GM18861 (cell line): ENCODE data around the gene LAMC1.
"Not testable (repeated sequence)": the region's sequence is repeated elsewhere in the genome, so short reads cannot be mapped to it uniquely, and the experiment has no call there.

ENCODE experiments used
- ATAC-seq: cut with Tn5 transposase; IDR thresholded peaks from one replicate; pipeline ENCODE4 v1.9.1; 2021; ENCODE audit not compliant: unreplicated experiment

The LAMC1 gene

DNA sequence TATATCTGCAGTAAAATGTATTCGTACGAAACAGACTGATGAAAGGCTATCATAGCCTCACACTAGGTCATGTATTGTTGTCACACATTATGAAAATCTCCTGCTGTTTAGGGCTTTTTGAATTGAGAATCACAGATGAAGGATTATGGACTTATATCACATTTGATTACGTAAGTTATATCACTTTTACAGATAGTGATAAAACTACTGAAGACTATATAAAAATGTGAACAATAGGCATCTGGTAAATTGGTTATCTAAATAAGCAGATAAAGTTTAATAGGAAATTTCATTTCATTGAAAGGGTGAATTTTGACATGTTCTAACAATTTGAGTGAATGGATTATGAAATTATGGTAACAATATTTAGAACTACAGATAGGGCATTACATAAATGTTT, 20.0 kb downstream of the LAMC1 start:
- no peak for ATAC-seq

DNA sequence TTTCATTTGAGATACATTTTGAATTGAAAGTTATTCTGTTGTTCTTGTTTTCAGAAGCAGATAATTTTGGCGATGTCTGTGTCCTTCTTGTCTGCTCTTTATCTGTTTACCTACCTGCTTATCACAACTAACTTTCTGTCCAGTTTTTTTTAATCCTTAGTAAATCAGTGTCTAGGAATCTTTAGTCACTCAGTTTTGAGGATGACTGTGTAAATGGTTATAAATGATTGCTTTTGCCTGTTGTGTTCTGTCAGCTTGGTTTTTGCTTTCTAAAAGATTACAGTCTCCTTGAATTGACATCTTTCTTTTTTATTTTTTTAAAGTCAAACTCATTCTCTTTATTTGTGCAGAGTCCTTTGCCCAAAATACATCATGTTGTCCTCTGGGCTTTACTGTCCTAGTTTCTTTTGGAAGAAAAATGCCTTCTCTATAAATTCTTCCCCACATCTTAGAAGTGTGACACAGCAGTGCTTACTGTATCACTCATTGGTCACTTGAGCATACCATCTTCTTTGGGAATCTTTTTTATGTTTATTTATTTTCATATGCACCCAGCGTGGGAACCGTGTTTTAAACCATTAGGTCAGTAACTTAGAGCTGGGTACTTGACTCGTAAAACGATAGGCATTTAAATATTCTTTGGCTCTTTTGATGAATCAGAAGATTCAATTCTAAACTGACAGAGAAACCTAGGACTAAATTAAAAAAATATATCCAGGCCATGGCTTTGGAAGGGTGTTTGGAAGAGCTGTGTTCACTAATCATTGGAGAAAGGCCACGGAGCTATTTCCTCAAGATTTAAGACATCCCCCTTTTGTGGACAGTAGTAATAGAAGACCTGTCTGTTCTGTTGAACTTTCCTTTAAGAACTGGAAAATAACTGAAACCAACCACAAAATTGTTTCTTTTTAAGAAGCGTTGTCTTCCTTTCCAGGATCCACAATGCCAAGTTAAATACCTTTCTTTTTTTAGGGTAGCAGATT, 20.9 kb downstream of the LAMC1 start:
- ATAC-seq: no peak

DNA sequence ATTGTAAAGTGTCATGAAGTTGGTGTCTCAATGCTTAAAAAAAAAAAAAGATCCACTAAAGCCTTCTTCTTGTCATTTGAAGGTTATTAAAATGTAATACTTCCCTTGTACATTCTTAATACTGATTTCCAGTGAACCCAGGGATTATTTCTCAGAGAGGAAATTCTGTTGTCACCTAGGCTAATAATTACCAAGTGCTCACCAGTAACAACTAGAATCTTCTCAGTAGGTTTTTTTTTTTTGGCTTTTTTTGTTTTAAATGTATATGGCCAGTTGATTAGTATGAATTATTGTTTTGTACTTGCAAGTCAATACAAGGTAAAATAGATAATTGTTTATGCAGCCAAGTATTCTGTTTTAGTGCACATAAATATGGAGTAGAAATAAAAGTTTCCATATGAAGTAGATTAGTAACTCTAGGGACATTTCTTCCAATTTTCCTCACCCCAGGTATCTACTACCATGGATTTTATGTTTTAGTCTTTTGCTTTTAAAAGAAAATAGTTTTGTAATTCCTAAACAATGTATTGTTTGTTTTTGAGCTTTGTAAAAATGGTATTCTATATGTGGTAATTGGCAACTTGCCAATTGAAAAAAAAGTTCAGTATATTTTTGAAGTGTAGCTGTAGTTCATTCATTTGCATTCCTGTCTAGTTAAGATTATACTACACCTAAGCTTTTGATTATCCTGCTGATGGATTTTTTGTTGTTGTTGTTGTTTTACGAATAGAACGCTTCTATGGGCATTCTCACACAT, 21.9 kb downstream of the LAMC1 start:
- no peak for ATAC-seq

DNA sequence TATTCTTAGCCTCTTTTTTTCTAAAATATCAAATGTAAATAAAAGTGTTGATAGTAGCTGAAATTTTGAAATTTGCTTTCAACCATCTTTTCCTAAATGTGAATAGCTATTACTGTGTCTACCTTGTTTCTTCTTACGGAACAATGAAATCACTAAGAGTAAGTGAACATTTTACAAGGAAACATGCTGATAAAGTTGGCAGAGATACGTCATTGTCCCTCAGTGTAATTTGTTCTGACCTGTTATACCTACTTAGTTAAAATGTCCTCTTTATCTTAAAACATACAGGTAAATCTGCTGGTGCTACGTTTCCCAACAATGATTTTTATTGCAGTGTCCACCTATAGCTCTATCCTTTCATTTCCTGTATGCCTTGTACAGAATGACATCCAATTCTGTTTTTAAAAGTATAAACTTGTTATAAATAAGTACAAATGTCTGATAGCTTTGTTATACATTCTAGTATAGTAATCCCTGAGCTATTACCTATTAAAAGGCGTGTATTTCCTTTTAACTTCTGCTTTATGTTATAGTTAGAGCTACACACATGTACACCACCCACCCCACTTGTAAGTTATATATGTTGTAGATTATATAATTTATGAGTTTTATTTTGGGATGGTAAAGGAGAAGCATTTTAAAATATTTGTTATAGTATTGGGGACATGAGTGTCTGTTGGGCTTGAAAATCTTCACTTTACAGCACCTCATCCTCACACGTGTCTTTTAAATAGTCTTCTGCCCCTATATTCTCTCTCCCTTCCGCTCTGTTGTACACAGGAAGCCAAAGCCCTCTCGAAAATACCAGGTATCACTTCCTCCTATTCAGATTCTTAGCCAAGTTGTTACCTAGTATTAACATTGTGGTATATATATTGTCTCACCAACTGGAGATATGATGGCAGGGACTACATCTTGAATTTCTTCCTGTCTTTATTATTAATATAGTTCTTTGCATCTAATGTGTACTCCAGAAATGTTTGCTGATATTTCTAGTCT, 25.2 kb downstream of the LAMC1 start:
- peak; percentile 98 for ATAC-seq

DNA sequence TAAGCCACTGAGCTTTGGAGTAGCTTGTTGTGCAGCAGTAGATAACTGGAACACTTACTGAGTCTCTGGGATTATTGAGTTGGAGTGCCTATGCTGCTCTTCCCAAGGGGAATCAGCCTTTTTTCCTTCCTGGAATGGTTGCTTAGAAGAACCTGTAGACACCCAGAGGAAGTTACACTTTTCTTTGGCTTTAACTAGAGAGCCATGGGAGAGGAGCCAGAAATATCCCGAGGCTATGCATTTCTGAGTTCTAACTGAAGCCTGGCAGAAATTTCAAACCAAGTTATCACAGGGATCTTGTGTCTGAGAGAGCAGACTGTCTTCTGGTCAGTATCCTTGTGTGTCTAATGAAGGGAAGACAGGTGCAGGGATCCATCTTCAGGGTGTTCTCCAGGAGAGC, 28.3 kb downstream of the LAMC1 start:
- no peak for ATAC-seq

DNA sequence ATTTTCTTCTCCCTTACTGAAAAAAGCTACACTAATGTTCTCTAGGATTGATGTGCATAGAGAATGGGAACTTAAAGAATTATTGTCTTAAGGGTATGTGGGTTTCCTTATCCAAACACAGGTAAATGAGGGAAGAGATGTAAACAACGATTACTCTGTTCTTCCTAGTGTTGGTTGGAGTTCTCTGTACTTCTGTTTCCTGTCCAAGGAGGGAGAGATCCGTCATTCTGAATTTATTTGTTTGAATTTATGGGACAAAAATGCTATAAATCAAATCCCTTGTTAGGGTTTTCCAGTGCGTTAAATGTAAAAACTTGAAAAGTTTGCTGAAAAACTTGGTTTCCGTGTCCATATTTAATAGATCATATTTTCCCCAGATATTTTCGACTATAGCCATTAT, 29.6 kb downstream of the LAMC1 start:
- ATAC-seq: no peak

DNA sequence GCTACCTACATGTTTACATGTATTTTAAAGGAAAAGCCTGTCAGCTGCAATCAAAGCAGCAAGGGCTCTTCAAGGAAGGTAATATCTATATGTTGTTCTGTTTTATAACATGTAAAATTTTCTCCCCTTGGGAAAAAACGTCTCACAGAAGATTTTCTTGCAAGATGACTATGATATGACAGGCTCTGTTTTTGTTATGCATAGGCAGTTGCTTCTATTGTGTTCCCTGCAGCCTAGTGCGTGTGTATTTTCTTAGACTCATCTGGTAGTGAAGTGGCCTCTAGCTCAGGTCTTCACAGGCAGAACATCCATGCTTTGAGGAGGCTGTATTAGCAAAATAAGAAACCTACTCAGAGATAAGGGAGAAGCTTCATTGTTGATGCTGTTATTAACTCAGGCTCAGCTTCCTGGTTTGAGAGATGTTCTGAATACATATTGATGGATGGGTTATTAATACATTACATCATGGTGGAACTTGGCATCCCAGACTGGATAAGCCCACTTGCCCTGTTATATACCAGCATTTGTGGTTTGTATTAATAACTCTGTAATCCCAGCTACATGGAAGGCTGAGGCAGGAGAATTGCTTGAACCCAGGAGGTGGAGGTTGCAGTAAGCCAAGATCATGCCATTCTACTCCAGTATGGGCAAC, 35.8 kb downstream of the LAMC1 start:
- no peak for ATAC-seq

DNA sequence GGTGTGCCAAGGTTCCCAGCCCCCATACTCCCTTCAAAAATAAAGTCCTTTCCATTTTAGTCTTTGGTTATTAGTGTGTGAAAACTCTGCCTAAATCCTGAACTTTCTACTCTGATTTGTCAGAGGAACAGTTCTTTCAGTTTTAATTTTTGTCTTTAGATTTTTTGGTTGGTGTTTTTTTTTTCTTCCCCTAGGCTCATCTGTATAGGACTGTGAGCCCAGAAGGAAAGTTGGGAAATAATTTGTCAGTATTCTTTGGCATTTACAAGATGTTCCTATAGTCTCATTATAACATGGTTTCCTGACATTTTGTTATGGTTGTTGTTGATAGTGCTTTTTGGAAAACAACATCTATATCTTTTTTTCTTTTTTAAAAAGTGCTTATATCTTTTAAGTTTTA, 38.0 kb downstream of the LAMC1 start:
- ATAC-seq: no peak

DNA sequence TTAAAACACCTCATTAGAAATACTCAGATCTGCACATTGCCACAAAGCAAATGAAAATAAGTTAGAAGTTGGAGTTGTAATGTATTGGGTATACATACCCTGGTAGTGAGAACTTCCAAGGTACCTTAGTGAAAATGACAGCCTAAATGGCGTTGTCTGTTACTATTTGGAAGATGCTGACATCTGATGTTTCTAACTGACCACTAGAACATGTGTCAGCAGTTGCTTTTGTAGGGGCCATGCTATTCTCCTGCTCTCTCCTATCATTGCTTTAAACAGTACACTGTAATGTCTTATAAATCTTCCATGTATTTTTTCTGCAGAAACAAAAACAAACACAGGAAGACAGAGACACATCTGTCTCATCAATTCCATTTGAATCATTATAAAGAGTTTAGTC, 40.1 kb downstream of the LAMC1 start:
- no peak for ATAC-seq

DNA sequence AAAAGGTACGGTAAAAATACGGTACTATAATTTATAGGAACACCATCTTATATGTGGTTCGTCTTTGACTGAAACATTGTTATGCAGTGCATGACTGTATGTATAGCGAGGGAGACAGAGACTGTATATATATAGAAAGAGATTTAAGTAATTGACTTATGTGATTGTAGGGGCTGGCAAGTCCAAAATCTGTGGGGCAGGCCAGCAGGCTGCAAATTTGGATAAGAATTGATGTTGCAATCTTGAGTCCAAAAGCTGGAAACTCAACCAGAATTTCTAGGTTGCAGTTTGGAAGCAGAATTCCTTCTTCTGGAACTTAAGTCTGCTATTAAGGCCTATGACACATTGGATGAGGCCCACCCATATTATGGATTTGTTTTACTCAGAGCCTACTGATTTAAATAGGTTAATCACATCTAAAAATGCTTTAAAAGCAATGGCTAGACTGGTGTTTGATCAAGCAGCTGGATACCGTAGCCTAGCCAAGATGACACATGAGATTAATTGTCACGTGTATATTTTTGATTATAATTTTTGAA, 42.0 kb downstream of the LAMC1 start:
- no peak for ATAC-seq

DNA sequence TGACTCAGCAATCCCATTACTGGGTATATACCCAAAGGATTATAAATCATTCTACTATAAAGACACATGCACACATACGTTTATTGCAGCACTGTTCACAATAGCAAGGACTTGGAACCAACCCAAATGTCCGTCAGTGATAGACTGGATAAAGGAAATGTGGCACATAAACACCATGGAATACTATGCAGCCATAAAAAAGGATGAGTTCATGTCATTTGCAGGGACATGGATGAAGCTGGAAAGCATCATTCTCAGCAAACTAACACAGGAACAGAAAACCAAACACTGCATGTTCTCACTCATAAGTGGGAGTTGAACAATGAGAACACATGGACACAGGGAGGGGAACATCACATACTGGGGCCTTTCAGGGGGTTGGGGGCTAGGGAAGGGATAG, 43.2 kb downstream of the LAMC1 start:
- ATAC-seq: not testable (repeated sequence)

DNA sequence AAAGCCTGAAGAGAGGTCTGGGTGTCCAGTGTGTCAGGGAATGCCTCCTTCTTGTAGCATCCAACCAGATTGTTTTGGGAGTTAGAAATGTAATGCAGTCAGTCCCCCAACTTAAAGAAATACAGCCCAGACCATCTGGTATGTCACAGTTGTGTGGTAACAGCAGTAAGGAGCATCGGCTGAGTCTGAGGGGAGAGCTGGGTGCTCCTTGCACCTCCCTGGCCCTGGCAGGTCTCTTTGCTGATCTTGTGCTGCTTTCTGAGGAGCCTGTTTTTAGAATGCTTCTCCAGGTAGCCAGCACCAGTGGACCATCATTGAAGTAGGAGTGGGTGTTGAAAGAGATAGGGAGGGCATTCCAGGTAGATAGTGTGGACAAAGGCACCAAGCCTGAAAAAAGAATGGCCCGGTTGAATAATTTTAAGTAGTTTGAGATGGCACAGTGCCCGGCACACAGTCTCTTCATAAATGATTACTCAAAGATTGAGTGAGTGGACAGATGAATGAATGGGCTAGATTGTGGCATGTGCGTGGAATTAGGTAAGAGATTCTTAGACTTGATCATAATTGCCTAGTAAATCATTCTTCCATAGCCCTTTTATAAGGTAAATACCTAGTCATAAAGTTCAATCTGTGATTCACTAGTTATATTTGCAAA, 46.5 kb downstream of the LAMC1 start:
- ATAC-seq: no peak

DNA sequence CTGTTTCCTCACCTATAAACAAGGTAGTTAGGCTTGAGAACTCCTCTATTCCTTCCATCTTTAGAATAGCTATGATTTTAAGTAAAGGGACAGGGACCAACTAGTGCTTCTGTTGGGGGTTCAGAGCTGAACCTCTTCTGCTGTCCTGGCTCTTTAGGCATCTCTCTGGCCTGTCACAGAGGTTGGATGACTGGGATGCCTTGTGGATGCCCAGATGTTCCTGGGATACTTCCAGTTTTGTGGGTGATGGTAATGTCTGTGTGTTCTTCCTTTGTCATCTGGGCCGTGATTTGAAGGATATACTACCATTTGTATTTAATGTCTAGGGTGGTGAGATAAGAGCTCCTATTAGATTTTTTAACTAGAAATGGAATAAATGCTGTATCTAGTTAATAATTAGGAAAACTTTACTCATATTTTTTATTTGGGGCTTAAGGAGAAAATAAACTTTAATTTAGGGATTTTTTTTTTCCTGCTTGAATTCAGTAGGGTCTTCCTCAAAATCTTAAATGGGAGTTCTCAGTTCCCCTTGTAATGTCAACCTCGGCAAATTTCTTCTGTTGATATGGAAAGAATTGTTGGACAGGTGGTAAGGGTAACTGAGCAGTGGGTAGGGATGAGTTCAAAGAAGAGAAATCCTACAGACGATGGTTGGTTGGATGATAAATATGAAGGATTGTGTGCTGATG, 47.2 kb downstream of the LAMC1 start:
- no peak for ATAC-seq

DNA sequence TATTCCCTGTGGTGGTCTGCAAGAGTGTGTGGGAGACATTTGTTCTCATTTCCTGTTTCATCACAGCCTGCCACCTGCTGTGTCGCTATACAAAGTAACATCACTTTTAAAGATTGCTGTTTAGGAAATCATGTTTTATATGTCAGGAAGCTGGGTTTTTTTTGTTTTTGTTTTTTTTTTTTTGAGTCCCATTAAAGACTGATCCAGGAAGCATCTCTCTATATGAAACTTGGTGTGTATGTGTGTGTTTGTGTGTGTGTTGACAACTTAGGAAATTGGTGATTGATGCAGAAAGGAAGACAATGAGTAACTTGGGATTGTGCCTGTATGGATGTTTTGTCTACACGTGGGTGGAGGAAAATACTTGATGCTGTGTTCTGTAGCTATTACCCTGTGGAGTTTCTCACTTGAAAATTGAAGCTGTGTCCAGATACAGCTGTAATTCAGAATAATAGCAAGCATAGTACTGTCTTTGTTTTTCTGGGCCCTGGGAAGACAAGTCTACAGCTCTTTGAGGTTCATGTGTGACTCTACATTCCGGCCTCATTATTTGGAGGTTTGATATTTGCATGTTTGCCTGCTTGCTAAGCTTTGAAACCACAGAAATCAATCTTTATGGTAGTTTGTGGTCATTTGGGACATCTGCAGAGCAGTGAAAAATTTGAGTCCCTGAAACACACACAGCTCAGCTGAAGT, 47.9 kb downstream of the LAMC1 start:
- peak; percentile 87 for ATAC-seq

DNA sequence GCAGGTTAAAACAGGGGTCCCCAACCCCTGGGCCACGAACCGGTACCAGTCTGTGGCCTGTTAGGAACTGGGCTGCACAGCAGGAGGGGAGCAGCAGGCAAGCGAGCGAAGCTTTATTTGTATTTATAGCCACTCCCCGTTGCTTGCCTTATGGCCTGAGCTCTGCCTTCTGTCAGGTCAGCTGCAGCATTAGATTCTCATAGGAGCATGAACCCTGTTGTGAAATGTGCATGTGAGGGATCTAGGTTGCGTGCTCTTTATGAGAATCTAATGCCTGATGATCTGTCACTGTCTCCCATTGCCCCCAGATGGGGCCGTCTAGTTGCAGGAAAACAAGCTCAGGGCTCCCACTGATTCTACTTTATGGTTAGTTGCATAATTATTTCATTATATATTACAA, 49.4 kb downstream of the LAMC1 start:
- not testable (repeated sequence) for ATAC-seq

DNA sequence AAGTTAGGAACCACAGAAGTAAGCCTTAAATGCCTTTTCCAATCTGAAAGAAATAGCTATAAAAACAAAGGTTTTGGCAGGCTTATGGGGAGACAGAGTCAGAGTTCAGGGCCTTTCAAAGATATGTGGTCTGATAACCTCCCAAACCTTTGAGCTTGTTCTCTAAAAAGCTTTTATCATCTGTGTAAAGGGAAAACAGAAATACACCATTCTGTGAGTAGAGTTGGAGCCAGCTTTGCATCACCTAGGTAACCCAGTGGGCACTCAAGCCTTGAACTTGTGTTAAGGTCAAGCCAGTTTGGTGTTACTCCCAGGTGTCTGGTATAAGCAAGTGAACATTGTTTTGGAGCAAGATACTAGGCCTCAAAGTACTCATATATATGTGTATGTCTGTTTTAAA, 50.1 kb downstream of the LAMC1 start:
- ATAC-seq: no peak

DNA sequence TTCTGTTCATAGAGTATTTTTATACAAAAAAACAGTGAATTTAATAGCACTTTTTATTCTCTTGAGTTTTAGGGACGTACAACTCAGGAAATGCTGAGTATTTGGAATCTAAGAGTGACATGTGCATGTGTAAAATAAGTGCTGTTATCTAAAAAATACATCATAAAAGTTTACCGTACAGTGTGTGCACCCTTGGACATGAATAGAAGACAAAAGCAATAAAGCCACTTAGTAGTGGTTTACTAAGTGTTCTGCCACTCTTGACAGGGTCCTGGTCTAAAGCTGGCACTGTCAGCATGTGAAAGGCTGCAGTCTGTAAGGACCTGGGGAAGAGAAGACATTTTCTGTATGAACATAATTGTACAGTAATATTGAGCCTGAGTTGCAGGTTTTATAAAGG, 51.0 kb downstream of the LAMC1 start:
- ATAC-seq: no peak

DNA sequence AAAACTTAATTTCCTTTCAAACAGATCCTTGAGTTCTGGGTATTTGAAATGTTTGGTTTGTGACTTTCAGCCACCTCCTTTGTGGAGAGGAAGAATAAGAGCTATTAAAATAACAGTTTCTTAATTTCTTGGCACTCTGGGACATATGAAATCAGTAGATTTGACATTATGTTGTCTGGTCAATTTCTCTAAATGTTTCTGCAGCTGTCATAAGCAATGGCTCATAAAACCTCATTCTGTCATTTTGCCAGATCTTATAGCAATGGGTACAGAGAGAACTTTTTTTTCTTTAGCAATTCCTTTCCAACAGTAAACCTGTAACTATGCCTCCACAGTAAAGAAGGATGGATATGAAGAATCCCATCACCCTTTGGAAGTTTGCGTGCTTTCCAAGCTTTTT, 52.6 kb downstream of the LAMC1 start:
- ATAC-seq: no peak
